GM18909 (cell line): Measurements from ENCODE around the gene IL12A.
A peak's percentile ranks its signal among the peaks of the same experiment; 100 is the strongest.

Source experiments
- ATAC-seq: cut with Tn5 transposase; IDR thresholded peaks from one replicate; pipeline ENCODE4 v1.9.1; 2021; ENCODE audit warnings: mild to moderate bottlenecking; ENCODE audit not compliant: unreplicated experiment, poor library complexity

Gene IL12A

DNA sequence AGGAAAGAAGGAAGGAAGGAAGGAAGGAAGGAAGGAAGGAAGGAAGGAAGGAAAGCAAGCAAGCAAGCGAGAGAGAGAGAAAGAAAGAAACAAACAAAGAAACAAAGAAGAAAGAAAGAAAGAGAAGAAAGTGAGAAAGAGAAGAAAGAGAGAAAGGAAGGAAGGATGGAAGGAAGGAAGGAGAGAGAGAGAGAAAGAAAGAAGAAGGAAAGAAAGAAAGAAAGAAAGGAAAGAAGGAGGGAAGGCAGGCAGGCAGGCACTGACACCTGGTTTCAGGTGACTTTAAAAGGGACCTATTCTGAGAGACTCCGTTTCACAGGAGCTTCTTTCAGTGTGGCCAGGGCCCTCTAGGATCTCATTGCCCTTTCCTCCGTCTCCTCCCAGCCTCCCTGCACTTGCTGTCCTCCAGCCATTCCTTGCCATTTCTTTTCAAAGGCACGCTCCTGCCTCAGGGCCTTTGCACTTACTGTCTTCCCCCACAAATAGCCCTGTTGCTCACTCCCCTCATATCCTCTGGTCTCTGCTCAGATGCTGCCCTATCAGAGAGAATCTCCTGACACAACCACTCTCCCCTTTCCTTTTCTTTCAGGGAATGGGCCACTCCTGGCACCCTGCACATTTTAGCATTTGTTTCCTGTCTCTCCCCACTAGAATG lies 31.5 kb downstream of the IL12A start:
- ATAC-seq: no peak

DNA sequence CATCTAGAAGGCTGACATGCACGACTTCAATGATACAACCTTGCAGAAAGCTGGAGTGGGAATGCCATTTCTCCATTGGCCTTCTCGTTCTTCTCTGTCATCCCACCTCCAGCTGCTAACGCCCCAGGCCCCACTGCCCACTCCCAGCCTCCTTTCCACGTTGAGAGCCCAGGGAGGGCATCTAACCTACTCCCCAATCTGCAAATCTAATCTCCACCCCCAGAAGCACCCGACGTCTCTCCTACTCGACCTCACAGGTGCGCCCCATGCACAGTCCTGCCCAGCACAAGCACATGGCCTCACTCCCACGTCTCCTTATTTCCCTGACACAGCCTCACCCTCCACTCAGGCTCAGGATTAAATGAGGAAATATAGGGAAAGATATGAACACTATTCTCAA lies 33.4 kb downstream of the IL12A start:
- ATAC-seq: no peak

DNA sequence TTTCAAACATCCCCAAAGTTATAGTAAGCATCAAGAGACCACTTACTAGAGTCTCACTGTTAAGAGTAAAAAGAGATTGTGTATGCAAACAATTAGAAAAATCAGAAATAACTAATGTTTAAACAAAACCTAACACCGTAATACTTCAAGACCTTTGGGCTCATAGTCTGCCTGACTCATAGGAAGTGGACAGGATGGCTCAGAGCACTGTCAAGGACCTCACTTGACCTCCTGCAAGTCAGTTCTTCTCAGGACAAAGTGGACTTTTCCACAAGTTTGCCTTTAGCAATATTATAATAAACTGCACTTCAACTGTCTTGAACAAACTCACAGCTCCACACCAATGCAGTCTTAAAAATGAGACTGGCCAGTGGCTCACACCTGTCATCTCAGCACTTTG lies 34.8 kb downstream of the IL12A start:
- ATAC-seq: no peak

DNA sequence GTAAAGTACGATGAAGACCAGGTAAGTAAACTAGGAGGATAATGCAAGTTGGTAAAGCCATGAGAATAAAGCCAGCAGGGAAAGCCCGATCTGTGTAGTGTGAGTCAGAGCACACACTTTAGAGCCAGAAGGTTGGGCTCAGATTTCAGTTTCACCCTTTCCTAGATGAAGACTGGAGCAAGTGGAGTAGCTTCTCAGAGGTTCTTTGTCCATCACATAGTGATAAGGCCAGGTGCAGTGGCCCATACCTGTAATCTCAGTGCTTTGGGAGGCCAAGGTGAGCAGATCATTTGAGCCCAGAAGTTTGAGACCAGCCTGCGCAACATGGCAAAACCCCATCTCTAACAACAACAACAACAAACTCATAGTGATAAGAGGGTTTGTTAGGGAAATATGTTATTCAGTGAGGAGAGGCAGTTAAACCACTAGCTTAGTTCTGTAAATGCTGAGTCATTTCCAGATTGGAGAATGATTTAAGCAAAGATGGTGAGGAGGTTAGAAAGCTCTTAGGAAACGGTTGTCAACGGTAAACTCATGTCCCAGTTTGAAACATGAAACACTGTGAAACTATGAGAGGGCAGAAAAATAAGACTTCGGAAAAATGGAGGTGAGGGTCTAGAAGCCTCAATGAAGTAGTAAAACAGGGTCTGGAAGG lies 39.0 kb downstream of the IL12A start:
- ATAC-seq: peak; percentile 91

DNA sequence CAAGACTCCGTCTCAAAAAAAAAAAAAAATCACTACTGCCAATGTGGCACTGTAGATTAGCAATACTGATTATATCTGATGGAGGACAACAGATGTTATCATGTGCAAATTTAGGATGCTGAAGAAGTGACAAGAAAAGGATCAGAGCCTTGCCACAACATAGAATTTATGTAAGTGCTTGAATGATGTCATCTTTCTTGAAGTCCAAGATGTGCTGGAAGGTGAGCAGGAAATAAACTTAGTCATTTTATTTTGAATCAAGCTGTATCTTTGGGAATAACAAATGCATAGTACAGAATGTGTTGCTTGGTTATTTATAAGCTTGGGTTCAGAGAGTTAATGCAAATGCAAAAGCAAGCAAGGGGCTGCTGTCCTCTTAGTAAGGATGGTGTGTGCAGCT lies 47.1 kb downstream of the IL12A start:
- no peak for ATAC-seq

DNA sequence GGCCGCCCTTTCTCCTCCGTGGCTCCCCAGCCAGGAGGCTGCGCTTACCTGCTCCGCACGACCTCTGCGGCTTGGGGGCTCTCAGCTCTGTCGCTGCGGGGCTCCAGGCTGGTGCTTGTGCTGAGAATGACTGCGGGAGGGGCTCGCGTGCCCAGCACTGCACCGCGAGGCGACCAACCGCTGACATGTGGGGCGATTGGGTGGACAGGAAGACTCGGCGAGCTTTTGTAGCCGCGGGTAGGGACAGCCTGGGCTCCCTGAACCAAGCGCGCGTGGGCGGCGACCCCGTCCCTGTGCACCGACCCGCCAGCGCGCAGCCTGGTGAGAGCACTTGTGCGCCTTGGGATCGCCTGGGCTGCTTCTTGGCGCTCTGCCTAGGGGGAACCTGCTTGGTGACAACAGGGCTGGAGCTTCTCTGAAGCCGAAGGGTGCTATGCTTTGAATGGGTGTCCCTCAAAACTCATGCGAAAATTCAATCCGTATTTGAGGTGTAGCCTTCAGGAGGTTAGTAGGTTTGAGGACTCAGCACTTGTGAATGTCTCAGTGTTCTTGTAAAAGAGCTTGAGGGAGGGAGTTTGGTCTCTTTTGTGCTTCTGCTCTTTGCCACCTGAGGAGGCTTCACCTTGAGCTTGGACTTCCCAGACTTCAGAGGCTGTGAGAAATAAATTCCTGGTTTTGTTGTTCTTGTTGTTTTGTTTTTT lies 50.4 kb downstream of the IL12A start:
- ATAC-seq: peak; percentile 60

DNA sequence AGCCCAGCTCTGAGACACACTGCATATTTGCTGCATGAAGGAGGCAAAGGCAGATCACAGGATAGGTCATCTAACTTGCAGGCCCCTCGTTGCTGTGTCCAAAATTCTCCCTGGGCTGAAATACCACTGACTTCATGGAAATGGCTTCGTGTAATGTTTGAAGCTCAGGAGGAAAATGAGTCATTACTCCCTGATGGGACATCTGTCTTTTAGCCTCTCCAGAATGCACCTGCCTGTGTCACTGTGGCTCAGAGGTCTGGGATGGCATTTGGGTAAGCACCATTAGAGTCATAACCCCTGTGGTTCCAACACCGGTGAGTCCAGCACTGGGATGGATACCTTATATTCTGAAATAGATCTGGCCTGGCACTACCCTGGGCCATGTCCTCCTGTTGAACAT lies 51.5 kb downstream of the IL12A start:
- no peak for ATAC-seq

DNA sequence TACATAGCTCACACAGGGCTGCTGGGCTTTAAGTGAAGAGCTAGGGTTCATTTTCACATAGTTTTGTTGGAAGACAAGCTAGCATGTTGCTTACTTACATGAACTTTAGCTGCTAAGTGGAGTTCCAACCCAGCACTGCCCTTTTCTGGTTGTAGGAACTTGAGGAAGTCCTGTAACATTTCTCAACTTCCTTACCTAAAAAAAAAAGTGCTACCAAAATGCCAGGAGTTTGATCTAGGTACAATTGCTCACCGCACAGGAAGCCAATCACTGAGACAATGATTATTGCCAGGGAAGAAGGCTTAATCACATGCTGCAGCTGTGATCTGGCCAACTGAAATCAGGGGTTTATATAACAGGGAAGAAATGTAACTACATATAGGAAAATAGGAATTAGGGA lies 52.8 kb downstream of the IL12A start:
- ATAC-seq: no peak

DNA sequence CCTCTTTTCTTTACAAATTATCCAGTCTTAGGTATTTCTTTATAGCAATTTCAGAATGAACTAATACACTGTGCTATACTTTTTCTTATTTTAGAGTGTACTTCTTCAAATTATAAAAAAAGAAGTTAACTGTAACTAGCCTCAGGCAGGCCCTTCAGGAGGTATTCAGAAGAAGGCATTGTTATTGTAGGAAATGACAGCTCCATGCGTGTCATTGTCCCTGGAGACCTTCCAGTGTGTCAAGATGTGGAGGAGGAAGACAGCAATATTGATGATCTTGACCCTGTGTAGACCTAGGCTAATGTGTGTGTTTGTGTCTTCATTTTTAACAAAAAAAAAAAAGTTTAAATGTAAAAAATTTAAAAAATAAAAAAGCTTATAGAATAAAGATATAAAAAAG lies 55.5 kb downstream of the IL12A start:
- no peak for ATAC-seq
